Activated CD4-positive, alpha-beta T cell treated with anti-CD3 and anti-CD28 coated beads, Interleukin-2, amount 50 U/mL, for 48 hours (primary cell): ENCODE results near the gene CDK3.
"Not testable (repeated sequence)": the region's sequence is repeated elsewhere in the genome, so short reads cannot be mapped to it uniquely, and the experiment has no call there.

Source experiments
- DNase-seq, 2 experiments: peaks; one replicate each; pipeline ENCODE4 v3.0.0-alpha.2; 2020

The CDK3 gene

DNA sequence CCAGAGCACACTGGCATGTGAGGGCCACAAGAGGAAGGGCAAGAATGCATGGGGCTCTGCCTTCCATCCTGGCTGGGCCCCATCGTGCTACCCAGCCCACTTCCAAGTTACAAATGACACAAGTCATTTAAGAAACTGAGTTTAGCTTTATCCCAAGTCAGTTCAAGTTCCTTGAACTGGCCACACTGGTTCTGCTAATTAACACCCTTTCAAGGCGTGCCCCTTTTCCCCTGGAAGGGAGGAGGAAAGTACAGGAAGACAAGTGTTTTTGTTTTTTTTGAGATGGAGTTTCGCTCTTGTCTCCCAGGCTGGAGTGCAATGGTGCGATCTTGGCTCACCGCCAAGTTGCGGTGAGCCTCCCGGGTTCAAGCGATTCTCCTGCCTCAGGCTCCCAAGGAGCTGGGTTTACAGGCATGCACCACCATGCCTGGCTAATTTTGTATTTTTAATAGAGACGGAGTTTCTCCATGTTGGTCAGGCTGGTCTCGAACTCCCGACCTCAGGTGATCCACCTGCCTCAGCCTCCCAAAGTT lies 43.9 kb downstream of the CDK3 start:
- not testable (repeated sequence) for DNase-seq

DNA sequence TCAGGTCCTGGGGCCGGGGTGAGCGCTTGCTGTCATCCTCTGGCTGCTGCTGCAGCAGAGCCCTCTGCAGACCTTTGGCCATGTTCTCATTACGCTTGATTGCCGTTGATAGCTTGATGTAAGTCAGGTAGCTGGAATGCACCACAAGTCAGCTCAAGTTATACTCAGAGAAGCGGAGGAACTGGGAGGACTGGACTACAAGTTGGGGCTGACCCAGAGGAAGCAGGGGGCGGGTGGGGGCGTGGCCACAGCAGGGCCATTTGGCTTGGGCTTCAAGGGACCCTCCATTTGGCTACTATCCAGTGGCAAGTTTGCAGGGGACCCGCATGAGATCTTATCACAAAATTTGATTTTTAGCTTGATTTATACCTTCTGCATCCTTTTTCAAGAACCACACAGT lies 45.4 kb downstream of the CDK3 start:
- DNase-seq: no peak

DNA sequence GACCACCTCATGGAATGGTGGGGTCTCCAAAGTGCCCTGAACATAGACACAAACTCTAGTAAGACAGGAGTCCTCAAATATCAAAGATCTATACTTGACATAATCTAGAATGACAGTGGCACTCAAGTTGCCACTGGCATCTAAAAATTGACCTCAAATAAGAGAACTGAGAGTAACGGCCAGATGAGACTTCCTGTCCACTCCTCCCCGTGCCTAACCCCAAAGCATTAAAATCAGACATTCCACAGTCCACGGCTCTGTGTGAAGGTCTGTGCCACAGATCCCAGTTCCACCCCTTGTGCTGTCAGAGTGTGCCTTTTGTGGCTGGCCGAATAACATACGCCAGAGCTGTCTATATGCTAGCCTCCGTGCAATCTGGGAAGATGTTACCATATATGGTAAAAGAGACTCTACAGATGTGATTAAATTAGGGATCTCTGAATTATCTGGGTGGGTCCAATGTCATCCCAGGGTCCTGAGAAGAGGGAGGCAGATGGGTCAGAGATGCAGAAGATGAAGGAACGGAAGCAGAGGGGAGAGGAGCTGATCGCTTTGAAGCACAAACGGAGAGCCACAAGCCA lies 47.5 kb downstream of the CDK3 start:
- DNase-seq: no peak

DNA sequence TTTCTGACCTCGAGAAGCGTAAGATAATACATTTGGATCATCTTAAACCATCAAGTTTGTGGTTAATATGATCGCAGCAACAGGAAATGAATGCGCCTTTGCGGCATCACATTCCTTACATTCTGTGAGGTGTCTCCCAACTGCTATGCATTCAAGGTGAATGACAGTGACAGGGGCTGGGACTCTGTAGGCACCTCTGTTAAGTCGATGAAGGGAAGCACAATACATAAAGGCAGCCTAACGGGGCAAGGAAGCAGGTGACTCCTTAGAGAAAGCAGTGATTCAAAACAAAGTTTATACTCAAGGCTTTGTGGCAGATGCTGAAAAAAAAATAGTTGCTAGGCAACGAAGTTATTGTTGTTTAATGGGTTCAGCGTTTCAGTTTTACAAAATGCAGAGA lies 48.1 kb downstream of the CDK3 start:
- DNase-seq: no peak

DNA sequence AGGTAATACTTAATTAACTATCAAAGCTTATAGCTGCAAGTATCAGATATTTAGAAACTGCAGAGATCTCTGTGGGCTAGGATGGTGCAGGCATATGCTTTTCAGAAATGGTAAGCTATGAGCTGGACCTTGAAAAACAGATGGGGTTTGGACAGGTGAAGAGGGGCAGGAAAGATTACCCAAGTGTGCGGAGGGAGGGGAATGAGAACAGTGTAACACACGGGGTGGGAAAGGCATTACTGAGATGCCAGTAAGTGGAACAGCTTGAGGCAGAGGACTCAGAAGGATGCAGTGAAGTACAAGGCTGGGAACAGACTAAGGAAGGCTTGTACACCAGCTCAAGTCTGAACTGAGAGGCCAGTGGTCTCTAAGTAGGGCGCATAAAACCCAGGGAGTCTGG lies 48.6 kb downstream of the CDK3 start:
- DNase-seq: no peak

DNA sequence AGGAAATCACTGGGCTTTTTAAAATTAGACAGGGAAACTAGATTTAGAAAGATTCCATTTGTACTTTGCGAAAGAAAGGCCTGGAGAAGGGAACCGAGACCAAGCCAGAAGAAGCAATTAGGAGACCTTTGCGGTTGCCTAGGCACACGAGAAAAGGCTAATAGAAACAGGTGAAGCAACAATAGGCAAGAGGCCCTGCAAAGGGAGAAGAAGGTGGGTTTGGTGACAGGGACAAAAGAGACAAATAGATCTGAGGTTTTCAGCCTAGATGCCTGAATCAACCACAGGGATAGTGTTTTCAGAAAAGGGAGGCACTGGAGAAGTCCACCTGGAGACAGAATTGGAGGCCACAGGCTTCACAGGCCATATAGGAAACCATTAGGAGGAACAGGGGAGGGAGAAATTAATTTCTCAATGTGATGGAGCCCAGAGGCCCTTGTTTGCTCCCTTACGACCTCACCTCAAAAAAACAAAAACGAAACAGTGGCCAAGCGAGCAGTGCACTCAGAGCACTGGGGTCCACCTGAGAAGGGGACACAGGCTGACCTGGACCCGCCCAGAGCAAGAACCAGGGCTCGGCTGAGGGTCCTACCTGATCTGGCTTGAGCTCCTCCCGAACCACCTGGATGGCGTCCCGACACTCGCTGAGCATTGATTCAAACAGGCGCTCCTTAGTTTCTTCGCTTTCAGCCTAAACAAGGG lies 49.3 kb downstream of the CDK3 start:
- DNase-seq: no peak

DNA sequence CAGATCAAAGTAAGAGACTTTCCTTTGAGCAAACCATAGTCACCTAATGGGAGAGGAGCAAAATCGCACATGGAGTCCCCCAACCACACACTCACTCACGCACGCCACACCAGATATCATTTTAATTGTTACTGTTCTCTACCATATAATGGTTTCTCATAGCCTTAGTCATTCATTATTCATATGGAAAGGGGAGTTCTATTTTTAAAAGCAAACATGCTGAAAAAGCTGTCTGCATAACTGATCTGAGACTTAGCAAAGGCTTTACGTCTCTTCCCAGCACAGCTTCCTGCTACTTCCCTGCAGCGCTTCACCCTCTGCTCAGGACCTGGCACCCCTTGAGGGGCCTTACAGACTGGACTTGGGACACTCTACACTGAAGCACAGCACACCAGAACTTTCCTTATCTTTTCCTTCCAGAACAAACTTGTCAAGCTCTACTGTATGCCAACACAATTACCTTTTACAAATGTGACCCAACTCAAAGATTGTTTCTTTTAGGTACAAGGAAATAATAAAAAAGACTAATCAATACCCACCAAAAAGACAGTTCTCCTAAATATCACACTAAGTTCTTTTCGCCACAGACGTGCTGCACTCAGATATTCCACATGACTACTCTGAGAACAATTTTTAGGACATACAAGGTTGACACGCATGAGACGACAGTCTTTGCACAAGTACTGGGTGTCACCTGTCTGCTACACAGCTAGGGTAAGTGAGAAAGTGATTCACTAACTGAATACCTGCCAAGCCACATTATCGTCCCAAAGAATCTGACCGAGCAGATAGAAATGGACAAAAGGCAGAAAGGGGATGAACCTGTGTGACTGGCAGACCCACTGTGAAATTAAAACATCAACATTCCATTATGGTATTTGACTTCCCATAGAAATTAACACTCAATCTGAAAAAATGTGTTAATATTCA lies 50.1 kb downstream of the CDK3 start:
- DNase-seq: no peak

DNA sequence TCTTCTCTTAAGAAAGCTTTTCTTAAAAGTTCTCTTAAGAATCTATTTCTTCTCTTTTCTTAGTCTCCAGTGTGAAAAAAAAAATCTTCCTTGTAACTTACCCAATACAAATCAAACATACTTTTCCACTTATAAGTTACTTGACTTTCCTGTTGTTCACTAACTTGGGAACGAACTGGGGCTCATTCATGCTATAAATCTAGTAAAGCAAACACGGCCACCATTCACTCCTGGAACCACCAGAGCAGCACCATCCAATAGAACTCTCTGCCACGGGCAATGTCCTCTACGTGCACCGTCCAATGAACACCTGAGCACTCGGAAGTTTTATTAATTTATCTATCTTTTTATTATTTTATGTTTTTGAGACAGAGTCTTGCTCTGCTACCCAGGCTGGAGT lies 50.9 kb downstream of the CDK3 start:
- no peak for DNase-seq

DNA sequence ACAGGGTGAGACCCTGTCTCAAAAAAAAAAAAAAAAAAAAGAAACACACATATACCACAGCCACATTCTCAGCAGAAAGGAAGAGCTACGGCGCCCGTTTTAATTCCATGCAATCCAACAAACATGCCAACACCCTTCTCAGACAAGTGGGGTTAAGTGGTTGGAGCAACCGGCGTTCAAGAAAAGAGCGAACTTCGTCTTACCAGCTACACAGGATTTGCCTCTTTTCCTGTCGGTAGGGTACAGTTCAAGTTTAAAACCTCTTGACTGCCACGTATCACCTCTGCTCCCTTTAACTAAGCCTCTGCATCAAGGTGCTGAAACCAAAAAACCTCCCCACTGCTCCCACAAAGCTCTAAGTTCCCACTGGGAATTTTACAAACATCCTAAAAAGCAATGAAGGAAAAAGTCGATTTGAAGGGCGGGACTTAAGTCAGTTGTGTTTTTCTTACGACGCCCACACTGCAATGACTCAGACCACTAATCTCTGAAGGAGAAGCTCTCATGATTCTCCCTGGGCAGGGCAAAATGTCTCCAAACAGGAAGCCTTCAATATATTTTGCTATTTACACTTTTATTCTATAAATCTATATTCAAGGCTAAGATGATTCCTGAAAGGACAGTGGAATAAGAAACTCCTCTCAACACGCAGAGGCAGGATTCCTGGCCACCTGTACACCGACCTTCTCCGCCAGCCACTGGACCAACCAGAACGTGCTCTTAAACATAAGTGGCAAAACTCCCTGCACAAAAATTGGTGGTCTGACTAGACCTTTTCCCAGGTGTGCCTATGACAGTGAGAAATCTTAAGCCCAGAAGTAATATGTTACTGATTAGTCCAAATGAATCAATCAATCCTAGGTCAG lies 52.8 kb downstream of the CDK3 start:
- peak; percentile 26 to 32 for DNase-seq

DNA sequence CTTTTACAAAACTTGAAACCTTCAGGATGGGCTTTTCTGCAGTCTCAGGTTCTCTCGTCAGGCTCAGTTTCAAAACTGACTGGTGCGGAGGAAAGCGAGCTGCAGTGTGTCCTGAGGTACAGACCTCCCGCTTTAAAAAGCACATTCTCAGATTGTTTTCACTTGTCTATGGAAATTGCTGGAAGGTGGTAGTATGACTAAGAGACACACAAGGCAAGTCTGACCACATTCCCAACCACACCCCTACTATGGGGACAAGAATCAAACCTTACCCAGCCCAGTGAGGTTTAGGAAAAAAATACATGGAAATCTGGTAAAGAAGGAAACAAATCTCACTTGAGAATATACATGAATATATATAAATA lies 53.4 kb downstream of the CDK3 start:
- peak in 1 of 2 experiments; percentile 8 for DNase-seq
